Astrocyte of the spinal cord (primary cell): ENCODE results near the gene KCTD18.

Experiments
- DNase-seq: peaks from one replicate; pipeline ENCODE4 v3.0.0; 2011; ENCODE audit warnings: low read depth, low spot score
- H3K4me3 ChIP-seq: 2 replicates; pipeline ENCODE4 v1.5.1; 2011; ENCODE audit warnings: low read depth, mild to moderate bottlenecking, low read length, moderate library complexity
- in situ Hi-C: cut with HindIII; loops from 2 replicates; pipeline ENCODE4 v1.10.0; 2017; ENCODE audit warnings: low sequenced_read_pairs
- TF ChIP-seq, protein P1 (sequence below): IDR thresholded peaks from 2 replicates; pipeline ENCODE4 v1.5.1; 2012; ENCODE audit warnings: low read depth, mild to moderate bottlenecking, low read length, inconsistent platforms

KCTD18 gene

DNA sequence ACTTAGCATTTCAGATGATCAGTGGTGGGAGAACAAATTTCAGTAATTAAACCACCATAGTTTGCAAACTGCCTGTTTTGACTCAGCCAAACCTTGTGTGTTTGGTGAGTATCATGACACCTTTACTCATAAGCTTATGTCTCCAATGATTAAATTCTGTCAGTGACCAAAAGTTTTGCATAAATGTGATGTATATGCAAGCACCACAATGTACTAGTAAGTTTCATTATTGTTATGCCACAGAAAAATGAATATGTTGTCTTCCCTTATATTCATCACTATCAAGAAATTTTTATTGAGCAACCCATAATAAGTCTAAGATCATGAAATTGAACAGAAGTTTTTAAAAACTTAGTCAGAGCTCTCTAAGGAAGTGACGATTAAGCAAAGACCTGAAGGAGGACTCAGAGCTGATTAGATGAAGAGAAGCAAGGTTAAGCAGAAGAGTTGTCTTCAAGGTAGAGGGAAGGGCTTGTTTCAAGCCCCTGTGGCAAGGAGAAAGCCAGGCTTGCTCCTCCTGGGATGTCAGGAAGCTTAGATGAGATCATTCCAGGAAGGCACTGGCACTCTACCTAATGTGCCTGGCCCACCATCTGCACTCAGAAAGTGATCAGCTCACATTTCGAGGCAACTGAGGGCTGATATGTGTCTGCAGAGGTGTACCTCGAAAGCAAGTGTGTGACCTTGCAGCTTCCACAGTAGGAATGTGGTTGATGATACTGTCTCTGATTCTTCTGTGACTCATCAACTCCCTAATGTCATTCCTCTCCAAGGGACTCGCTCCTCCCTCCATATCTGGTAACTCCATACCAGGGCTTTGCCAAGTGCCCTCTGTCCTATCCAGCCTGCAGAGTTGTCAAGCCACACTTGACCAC is 54.7 kb downstream of the KCTD18 start:
- TF ChIP-seq, protein P1, sequence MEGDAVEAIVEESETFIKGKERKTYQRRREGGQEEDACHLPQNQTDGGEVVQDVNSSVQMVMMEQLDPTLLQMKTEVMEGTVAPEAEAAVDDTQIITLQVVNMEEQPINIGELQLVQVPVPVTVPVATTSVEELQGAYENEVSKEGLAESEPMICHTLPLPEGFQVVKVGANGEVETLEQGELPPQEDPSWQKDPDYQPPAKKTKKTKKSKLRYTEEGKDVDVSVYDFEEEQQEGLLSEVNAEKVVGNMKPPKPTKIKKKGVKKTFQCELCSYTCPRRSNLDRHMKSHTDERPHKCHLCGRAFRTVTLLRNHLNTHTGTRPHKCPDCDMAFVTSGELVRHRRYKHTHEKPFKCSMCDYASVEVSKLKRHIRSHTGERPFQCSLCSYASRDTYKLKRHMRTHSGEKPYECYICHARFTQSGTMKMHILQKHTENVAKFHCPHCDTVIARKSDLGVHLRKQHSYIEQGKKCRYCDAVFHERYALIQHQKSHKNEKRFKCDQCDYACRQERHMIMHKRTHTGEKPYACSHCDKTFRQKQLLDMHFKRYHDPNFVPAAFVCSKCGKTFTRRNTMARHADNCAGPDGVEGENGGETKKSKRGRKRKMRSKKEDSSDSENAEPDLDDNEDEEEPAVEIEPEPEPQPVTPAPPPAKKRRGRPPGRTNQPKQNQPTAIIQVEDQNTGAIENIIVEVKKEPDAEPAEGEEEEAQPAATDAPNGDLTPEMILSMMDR: no peak
- no peak overlapping the region for H3K4me3 ChIP-seq
- DNase-seq: peak; percentile 39
- in situ Hi-C loops: no loop called here

DNA sequence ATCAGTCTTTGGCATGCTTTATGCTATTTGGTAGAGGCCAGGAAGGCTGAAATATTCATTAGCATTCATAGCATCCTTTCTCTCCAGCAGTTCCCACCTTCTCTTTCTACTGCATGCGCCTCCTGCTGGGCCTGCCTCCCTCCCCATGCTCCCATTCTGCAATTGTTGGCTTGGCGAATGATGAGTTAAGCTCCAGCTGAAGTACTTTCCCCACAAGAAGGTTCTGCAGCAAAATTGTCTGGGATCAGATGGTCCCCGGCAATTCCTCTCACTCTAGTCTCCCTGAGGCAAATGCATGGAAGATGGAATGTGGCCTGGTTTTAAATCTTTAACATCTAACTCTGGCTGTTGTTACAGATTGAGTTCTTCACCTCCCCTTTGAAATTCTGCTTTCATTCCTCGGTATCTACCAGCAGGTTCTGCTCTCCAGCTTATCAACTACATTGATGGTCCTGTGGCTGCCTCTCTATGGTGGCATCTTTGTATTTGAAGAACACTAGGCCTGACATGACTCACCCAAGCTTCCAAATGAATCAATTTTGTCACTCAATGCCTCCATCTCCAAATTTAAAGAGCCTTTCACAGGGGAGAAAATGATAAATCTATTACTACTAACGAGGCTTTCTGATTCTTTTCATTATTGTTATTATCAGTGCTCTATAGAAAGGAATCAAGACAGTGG is 55.9 kb downstream of the KCTD18 start:
- no peak overlapping the region for H3K4me3 ChIP-seq
- TF ChIP-seq, protein P1: peak; percentile 23
- in situ Hi-C loops: no loop called here
- no peak for DNase-seq

- no peak for DNase-seq
- H3K4me3 ChIP-seq: no peak overlapping the region
- in situ Hi-C loops: no loop called here
- TF ChIP-seq, protein P1: no peak
These were observed 56.6 kb downstream of the KCTD18 start for GRCh38 chr2:200453142-200453852.

DNA sequence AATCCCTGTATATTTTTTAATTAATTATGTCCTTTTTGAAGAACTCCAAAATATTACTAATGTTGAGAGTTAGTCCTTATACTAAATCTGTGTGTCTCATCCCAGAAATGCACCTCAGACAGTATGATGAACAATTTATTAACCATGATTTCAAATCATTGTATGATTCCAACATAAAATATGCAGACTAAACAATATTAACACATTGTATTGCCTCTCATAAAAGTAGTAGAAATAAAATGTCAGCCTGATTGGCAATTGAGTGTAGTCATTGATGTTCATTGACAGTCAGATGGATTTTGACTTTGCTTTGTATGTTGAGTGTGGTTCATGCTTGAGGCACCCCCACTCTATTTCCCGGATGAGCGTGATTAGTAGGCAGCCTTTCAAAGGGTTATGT is 57.5 kb downstream of the KCTD18 start:
- in situ Hi-C loops: no loop called here
- no peak for DNase-seq
- TF ChIP-seq, protein P1: no peak
- H3K4me3 ChIP-seq: no peak overlapping the region

DNA sequence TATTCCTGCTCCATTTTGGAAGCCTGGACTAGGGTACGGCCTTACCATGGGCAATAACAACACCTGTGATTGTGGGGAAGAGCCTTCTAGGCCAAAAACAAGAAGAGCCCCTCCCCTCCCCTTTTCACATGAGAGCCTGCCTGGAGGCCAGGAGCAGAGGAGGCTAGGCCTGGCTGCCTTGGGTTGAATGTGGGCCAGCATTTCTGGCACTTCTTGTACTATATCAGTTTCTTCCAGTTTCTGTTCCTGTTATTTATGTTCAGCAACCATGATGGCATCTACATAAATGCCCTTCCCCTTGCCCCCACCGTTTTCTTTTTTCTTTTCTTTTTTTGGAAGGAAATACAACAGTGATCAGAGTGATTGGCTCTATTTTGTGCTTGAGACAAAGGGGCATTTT is 58.4 kb downstream of the KCTD18 start:
- no peak overlapping the region for H3K4me3 ChIP-seq
- TF ChIP-seq, protein P1: no peak
- DNase-seq: no peak
- in situ Hi-C loops: no loop called here

GRCh38 chr2:200450288-200450687 is 59.6 kb downstream of the KCTD18 start:
- no peak overlapping the region for H3K4me3 ChIP-seq
- in situ Hi-C loops: no loop called here
- no peak for DNase-seq
- TF ChIP-seq, protein P1: no peak
